GM21528 (cell line): ENCODE measurements around the gene TOM1.

Experiments
- ATAC-seq: cut with Tn5 transposase; IDR thresholded peaks from one replicate; pipeline ENCODE4 v1.9.1; 2021; ENCODE audit warnings: mild to moderate bottlenecking, moderate library complexity; ENCODE audit not compliant: unreplicated experiment, low FRiP score

TOM1 gene

DNA sequence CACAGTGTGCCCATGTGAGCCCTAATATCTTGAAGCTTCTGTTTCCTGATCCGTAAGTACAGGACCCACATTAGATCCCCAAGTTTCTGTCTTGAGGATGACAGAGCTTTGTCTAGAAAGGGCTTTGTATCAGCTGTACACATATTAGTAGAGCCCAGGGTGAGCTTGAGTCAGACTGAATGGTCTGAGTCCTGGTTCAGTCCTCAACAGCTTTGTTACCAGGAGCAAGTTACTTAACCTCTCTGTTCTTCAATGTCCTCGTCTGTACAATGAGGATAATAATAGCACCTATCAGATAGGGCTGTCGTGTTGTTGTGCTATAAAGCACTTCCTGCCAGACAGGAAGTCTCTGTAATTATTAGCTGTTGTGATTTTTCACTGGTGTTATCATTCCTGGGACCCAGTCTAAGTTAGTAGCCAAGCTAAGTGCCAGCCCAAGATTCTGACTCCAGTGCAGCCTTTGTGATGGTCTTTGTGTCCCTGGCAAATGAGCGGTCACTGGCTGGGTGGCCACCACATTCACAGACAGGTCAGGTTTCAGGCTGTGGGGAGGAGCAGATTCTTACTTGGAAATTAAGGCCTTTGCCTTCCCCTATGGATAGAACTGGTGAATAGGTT is 6.8 kb downstream of the TOM1 start:
- ATAC-seq: no peak

DNA sequence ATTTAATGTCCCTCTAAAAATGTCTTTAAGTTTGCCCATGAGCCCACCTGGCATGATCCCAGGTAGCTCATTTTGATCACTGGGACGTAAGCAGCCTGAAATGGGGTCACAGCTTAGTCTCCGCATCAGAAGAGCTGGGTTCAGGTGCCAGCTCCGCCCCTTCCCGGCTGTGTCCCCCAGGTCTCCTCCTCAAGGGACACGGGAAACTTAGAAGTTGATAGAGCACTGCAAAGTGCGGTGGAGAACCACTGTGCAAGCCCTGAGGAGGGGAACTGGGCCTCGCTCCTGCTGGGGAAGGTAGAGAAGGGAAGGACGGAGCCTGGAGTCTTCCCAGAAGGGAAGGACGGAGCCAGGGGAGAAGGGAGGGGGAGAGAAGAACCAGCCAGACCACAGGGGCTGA is 7.7 kb downstream of the TOM1 start:
- no peak for ATAC-seq

DNA sequence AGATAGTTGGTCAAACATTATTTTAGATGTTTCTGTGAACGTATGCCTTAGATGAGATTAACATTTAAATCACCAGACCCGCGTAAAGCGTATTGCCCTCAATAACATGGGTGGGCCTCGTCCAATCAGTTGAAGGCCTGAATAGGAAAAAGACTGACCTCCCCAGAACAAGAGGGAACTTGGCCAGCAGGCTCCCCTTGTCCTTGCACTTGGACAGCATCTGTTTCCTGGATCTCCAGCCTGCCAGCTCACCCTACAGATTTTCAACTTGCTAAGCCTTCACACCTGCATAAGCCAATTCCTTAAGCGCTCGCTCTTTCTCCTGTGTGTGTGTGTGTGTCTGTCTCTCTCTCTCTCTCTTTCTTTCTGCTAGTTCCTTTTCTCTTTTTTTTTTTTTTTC is 8.2 kb downstream of the TOM1 start:
- ATAC-seq: no peak

DNA sequence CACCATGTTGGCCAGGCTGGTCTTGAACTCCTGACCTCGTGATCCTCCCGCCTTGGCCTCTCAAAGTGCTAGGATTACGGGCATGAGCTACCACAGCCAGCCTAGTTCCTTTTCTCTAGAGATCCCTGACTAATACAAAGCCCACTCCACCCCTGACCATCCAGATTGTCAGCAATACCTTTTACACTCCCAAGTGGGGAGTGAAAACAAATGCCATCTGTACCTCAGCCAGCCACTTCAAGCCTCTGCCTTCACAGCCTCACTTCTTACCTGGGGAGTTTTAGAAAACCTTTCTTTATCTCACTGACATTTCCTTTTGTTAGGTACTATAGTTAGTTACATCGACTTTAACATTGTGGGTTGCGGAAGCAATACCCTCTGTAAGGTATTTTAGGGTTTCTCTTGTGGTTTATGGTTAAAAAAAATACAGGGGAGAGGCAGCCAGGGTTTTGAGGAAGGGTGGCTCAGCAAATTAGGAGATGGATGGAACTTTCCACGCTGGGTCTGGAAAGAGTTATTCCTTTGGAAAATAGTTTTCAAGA is 8.9 kb downstream of the TOM1 start:
- ATAC-seq: peak; percentile 39

DNA sequence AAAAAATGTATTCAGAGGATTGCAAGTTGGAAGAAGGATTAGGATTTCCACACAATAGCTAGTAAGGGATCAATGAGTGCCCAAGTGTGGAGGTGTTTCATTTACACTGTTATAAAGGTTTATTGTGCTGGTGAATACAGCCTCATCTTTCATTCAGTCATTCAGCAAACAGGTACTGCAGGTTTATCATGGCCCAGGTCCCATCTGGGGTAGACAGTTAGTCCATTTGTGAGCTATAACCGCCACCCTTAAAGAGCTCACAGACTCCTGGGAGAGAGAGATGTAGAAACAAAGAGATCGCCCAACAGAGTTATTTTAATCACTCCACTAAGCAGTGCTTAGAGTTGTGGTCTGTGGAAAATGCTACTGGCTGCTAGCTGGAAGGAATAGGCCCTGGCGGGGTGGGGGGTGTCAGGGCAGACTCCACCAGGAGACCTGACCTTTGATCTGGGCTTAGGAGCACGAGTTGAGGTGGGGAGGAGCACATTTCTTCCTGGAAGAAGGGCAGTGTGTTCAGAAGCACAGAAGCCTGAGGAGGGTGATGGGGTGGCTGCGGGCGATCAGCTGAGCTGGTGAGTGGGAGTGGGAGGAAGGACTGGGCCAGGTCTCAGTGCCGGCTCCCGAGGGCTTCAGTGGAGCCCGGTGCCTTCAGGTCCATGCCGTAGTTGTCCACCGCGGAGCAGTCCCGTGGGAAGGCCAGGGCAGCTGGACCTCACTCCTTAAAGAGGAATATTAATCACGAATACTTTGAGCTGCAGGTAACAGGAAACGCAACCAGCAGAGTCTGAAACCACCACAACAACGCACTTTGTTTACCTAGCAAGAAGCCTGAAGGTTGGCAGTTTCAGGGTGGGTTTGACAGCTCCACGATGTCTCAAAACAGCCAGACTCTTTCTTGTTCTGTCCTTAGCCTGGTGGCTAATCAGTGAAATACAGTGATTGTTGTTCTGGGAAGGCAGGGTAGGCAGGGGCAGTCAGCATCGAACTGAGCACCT is 11.2 kb downstream of the TOM1 start:
- no peak for ATAC-seq

DNA sequence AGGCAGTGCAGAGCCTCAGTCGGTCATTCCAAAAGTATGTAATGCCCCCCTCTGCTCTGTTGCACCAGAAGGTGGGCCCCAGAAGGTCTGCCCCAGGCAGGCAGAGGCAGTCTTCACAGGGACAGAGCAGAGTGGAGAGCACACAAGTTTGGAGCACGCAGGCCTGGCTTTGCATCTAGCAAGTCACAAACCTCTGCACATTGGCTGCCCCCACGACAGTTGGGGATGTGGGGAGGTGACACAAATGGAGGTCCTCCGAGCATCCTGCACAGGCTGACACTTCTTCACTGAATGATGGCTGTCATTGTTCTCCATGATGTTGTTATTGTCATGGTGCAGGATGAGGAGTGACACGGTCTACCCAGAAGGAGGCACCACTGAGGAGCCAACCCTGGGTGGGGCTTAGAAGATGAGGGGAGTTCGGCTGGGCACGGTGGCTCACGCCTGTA is 11.9 kb downstream of the TOM1 start:
- ATAC-seq: no peak

DNA sequence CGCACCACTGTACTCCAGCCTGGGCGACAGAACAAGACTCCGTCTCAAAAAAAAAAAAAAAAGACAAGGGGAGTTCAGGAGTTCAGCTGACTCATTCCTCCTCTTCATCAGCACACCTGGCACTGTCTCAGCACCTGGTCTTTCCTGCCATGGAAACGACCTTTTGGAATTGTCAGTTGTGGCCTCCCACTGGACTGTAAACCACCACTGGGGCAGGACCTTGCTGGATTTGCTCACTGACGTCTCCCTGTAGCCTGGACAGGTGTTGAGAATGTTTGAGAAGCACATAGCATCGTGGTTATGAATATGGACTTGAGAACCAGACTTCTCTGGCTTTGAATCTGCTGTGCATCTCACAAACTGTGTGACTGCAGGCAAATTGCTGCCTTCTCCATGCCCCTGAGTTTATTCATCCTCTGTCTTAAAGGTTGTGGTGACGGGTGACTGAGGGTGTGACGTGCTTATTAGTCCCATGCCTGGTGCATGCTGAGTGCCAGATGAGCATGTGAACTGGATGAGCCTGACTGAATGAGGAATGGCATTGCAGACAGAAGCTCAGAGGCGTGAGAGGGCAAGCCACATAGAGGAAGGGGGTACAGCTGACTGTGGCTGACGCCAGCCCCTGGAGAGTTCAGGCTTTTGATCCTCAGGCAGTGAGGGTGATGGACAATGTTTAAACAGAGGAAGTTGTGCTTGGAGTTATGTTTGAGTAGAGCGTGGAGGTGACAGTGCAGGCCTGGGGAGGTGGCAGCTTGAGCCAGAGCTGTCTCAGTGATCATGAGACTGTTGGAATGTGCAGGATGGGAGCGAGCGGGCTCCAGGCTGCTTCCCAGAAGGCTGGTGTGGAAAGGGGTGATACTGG is 12.7 kb downstream of the TOM1 start:
- ATAC-seq: no peak

DNA sequence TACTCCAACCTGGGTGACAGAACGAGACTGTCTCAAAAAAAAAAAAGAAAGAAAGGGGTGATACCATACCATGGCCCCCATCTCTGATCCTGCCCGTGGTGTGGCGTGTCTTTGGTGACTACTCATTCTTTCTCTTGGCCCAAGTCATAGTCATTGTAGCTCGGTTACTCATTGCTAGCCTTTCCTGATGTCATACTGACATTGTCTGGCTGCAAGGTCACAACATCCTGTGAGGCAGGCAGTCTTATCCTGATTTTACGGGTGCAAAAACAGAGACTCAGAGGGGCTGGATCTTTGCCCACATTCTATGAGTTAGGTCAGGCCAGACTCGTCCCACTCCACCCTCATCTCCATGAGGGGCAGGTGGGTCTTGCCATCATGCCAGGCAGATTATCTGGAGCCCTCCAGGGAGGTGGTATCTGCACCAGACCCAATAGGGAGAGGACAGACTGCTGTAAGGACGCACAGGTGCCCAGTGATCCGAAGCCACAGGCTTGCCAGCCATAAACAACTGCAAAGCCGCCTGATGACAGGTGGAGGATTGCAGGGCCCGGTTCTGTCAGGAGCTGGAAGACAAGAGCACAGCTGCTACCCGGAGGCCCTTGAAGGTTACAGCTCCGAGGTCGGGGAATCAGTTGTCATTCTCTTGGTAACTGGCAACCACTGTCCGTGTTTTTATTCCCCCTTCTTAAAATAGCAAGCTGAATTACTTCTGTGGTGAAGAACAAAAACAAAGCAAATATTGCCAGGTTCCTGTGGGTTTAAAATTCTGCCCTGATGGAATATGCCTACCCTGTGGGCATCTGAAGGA is 13.8 kb downstream of the TOM1 start:
- ATAC-seq: no peak

DNA sequence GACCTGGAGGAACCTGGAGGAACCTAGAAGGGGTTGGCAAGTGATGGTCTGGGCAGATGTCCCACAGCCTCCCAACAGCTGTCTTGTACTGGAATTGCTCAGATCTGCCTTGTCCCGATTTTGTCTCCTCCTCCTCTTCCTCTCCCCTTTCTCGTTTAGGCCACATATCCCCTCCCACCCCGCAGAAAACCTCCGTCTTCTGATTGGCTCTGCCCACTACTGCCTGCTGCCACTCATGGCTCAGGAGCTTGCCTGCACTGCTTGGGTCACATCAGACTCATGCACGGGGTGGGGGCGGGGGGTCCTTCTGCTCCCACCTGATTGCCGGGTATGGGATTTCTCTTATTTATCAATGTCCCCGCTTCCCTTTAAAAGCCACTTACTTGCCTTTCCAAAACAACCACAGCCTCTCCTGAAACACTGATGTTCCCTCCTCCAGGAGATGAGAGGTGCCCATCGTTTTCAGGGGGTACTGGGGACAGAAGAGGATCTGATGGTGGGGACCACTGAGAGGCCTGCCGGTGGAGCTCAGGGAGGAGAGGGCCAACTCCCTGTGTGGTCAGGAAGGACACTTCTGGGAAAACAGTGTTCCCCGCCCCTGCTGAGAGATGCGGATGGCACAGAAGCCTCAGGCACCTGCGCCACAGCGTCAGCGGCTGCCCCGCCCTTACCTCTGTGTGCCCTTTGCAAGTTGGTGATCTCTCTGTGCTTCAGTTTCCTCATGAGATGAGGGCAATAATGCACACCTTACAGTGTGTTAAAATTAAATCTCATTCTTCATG is 14.7 kb downstream of the TOM1 start:
- ATAC-seq: no peak

DNA sequence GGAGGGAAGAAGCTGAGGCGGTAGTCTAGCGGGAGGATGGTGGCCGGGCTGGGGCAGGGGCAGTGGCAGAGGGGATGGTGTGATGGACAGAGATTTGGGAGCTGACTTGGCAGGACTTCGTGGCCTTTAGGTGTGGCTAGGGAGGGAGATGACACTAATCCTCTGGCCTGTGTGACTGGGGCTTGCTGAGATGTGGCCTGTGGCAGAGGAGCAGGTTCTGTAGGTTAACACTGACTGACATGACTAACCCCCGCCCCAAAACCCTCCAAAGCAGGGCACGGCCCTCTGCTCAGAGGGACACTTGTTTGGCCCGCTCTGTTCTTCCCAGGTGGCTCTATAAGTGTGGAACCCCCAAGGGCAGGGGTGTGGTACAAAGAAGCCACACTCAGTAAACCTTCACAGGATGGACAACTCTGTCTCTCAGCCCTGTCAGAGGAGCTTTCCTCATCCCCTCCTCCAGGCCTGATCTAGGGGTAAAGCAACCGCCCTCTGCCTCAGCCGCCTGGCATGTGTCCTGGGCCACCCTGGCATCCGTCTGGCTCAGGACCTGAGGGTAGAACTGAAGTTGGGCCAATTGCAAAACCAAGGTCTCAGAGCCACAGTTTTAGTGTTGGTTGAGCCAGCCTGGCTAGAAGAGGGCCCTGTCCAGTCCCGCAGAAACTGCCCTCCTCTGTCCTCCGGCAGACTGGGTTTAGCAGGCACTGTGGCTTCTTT is 15.6 kb downstream of the TOM1 start:
- ATAC-seq: no peak

DNA sequence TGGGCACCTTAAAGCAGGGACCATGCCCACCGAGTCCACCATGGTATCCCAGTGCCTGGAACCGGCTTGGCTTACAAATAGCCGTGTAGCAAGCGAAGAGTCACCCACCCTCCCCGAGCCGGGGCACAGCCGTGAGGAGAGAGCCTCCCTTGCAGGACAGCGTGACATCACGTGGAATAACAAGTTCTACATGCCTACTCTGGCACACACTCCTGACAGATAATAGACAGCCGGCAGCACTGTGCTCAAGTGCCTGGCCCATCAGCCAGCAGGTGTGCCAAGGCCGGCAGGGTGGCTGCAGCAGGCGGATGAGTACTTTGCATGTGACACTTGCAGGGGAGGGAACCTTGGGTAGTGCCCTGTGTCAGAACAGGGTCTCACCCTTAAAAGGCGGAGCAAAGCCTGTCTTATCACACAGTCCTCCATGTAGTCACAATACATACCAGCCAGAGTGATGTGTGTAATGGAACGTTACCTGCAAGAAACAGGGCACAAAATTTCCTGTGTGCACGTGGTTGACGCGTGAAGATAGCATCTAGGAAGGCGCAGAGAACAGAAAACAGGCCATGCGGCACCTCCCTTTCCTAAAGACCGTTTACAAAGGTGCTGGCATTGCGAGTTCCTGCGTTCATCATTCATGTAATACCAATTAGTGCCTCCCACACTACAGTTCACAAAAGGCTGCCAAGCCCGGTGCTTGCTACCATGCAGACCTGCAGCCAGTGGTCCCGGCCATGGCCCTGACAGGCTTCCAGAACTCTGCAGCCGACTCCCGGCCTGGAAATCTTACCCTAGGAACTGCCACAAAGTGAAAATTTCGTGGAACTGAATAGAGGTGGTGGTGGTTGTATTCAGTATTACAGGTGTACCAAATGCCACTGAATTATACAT is 16.4 kb downstream of the TOM1 start:
- no peak for ATAC-seq

DNA sequence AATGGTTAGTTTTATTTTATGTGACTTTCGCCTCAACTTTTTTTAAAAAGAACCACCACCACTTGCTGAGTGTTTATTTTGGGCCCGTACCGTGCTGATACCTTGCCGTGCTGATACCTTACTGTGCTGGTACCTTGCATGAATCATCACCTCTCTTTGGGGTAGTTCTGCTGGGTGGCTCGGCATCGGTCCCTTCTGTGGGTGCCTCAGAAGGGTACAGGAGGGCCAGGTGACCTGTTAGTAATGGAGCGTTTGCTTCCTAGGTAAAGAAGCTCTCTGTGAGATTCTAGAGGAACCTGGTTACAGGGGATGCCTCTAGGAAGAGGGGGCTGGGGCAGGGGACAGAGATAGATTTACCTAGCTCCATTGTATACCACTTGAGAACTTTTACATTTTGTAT is 17.1 kb downstream of the TOM1 start:
- no peak for ATAC-seq

DNA sequence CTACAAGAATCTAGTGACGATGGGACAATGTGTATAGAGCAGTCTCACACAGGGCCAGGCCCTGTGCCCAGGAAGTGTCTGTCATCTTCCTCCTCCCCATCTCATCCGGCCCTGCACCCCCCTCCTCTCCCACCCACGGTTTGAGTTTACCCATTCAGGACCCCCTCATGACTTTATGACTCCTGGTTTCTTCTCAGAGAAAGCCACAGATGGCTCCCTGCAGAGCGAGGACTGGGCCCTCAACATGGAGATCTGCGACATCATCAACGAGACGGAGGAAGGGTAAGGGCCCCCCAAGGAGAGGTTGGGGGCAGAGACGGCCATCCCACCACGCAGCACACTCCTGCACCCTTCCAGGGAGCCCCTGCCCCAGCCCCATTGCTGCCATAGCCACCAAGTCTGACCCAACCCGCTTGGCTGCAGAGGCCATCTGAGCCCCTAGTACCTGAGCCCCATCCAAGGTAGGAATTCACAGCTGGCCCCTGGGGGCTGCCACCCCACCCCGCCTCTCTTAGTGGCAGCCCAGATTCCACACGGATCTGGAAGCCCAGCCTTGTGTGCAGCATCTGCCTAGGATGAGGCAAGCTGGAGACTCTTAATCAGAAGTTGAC is 18.1 kb downstream of the TOM1 start:
- ATAC-seq: no peak

DNA sequence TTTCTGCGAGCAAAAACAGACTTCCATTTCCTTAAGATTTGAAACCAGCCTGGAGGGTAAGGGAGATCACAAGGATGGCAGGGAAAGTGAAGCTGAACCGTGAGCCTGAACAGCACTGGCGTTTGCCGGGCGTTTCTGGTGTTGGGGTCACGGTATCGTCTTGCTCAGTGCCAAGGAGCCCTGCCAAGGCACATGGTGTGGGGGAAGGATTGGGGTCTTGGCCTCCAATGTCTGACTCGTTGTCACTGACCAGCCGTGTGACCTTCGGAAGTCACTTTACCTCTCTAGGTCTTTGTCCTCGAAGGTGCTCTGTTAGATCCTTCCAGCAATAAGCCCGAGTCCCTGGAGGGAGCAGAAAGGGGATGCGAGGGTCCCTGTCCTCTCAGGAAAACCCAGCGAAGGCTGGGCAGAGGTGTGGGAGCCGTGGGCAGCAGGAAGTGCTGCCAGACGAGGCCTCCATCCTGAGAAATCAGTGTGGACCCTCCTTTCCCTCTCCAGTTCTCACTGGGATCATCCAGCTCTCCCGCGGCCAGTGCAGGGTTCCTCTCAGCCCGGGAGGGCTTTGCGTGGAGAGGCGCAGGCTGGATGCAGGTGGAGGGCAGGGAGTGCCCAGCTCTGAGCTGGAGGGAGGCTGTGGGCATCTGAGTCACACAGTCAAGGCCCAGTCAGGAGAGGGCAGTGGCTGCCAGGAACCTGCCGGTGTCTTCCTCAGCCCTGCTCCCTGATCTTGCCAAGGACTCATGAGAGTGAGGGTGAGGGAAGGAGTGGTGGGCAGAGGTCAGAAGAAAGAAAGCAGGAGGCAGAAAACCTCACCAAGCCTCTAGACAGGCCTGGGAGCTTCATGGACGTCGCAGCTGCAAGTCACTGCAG is 18.9 kb downstream of the TOM1 start:
- no peak for ATAC-seq

DNA sequence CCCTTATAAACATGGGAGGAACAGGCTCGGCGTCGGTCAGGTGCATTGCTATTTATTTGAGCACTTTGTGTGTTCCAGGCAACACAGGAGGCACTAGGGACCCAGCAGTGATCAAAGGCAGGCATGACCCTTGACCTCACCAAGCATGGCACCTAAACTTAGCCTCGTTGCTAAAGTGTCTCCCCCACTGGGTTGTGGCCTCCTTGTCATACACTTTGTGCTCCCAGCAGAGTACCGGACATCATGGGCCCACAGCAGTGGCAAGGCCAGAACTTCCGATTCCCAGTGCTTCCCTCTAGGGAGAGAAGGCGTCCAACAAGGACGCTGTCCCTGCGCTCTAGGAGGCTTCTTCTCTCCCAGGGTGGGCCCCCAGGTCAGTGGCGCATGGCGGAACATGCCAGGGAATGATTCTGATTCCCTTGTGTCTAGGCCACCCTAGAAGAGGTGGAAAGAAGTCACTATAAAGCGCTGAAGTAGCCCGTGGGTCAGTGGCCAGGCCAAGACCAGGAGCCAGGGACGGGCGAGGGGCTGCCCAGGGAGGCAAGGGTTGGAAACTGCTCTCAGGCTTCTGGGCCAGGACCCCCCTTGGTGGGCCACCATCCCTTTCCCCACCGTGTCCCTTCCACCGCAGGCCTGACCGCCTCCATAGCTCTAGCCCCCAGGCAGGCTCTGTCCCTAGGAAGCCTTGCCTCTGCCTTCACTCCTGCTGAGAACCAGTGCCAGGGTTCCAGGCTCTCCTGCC is 19.7 kb downstream of the TOM1 start:
- ATAC-seq: no peak
